ENCODE results near the gene CLEC2D. TPM values are rescaled to one million over a fixed set of nuclear protein-coding genes. Genes with fewer than 3 reads are reported as not detected.
A peak's percentile ranks its signal among the peaks of the same experiment; 100 is the strongest.

The CLEC2D gene
- total RNA-seq, 2 donors from 2014 or later, result 19.3 to 21.5 TPM

- DNase-seq, result no peak
- WGBS, 2 experiments (ENCODE audit: insufficient coverage in 1 of 2, insufficient read length in 1 of 2), result 91% methylated on average over 2 of the region's 2 CpGs; no CpG with 5 or more reads in 1 of the 2 experiments
Measured at GRCh38 chr12:9626821-9627220, 42.7 kb upstream of the CLEC2D start.

GRCh38 chr12:9632766-9633165 is 36.7 kb upstream of the CLEC2D start:
- peaks cover 11% of the 10 kb centered on the region for H3K36me3 Mint-ChIP-seq (ENCODE audit: low read depth)
- Histone ChIP-seq H3K36me3 (ENCODE audit: control insufficient read depth, insufficient read depth, low read length) (no peaks in the 10 kb centered on the region), H3K27me3 (ENCODE audit: control insufficient read depth, insufficient read depth, low read length, poor library complexity, severe bottlenecking) (no peaks in the 10 kb centered on the region), H3K4me1 (ENCODE audit: control insufficient read depth, insufficient read depth, low read length) (no peaks in the 10 kb centered on the region), H3K27ac (ENCODE audit: low read depth, low read length) (no peak overlapping the region), H3K4me3 (ENCODE audit: low read length) (no peak overlapping the region), H3K9ac (ENCODE audit: extremely low read depth, low read length, poor library complexity, severe bottlenecking) (no peak overlapping the region), H3K9me3 (ENCODE audit: control insufficient read depth, low read length) (peaks cover 13% of the 10 kb centered on the region)
- H3K27ac Mint-ChIP-seq, result no peak overlapping the region
- H3K4me3 Mint-ChIP-seq, result no peak overlapping the region
- no peaks in the 10 kb centered on the region for H3K4me1 Mint-ChIP-seq
- no peak for TF ChIP-seq CTCF (conservative IDR thresholded peaks at IDR 0.05)
- no peaks in the 10 kb centered on the region for H3K27me3 Mint-ChIP-seq (ENCODE audit: insufficient read depth)
- WGBS, 2 experiments (ENCODE audit: insufficient coverage in 1 of 2, insufficient read length in 1 of 2), result 91 to 95% methylated on average over 6 to 13 of the region's 13 CpGs
- peaks cover 48% of the 10 kb centered on the region for H3K9me3 Mint-ChIP-seq
- no peak for DNase-seq

More at GRCh38 chr12:9626821-9627220, 42.7 kb upstream of the CLEC2D start:
- H3K4me1 ChIP-seq (ENCODE audit: control insufficient read depth, insufficient read depth, low read length), result no peaks in the 10 kb centered on the region
- no peaks in the 10 kb centered on the region for H3K9me3 ChIP-seq (ENCODE audit: control insufficient read depth, low read length)
- Mint-ChIP-seq H3K27ac (no peak overlapping the region), H3K4me1 (no peaks in the 10 kb centered on the region), H3K9me3 (peaks cover 26% of the 10 kb centered on the region), H3K36me3 (ENCODE audit: low read depth) (peaks cover 6% of the 10 kb centered on the region), H3K4me3 (no peak overlapping the region), H3K27me3 (ENCODE audit: insufficient read depth) (no peaks in the 10 kb centered on the region)
- no peak overlapping the region for H3K4me3 ChIP-seq (ENCODE audit: low read length)
- no peak for TF ChIP-seq CTCF (conservative IDR thresholded peaks at IDR 0.05)
- no peaks in the 10 kb centered on the region for H3K36me3 ChIP-seq (ENCODE audit: control insufficient read depth, insufficient read depth, low read length)
- no peak overlapping the region for H3K27ac ChIP-seq (ENCODE audit: low read depth, low read length)
- no peak overlapping the region for H3K9ac ChIP-seq (ENCODE audit: extremely low read depth, low read length, poor library complexity, severe bottlenecking)
- H3K27me3 ChIP-seq (ENCODE audit: control insufficient read depth, insufficient read depth, low read length, poor library complexity, severe bottlenecking), result no peaks in the 10 kb centered on the region

- no peaks in the 10 kb centered on the region for H3K27me3 Mint-ChIP-seq (ENCODE audit: insufficient read depth)
- Histone ChIP-seq H3K4me3 (ENCODE audit: low read length) (no peak overlapping the region), H3K9ac (ENCODE audit: extremely low read depth, low read length, poor library complexity, severe bottlenecking) (no peak overlapping the region), H3K4me1 (ENCODE audit: control insufficient read depth, insufficient read depth, low read length) (no peaks in the 10 kb centered on the region), H3K36me3 (ENCODE audit: control insufficient read depth, insufficient read depth, low read length) (no peaks in the 10 kb centered on the region), H3K27me3 (ENCODE audit: control insufficient read depth, insufficient read depth, low read length, poor library complexity, severe bottlenecking) (no peaks in the 10 kb centered on the region), H3K27ac (ENCODE audit: low read depth, low read length) (no peak overlapping the region), H3K9me3 (ENCODE audit: control insufficient read depth, low read length) (peaks cover 13% of the 10 kb centered on the region)
- WGBS, 2 experiments (ENCODE audit: insufficient coverage in 1 of 2, insufficient read length in 1 of 2), result 43 to 78% methylated on average over 1 to 2 of the region's 2 CpGs
- TF ChIP-seq CTCF (conservative IDR thresholded peaks at IDR 0.05), result peak; percentile 100
- H3K4me3 Mint-ChIP-seq, result no peak overlapping the region
- peaks cover 10% of the 10 kb centered on the region for H3K36me3 Mint-ChIP-seq (ENCODE audit: low read depth)
- no peaks in the 10 kb centered on the region for H3K4me1 Mint-ChIP-seq
- peaks cover 49% of the 10 kb centered on the region for H3K9me3 Mint-ChIP-seq
- DNase-seq, result peak; percentile 84
- no peak overlapping the region for H3K27ac Mint-ChIP-seq
Measured at GRCh38 chr12:9634177-9634803, 35.2 kb upstream of the CLEC2D start.
